GM21423 (cell line): ENCODE data around the gene MAGEB1.

Experiments
- ATAC-seq: cut with Tn5 transposase; IDR thresholded peaks from one replicate; pipeline ENCODE4 v1.9.1; 2021; ENCODE audit warnings: mild to moderate bottlenecking, moderate library complexity; ENCODE audit not compliant: unreplicated experiment

Gene MAGEB1

DNA sequence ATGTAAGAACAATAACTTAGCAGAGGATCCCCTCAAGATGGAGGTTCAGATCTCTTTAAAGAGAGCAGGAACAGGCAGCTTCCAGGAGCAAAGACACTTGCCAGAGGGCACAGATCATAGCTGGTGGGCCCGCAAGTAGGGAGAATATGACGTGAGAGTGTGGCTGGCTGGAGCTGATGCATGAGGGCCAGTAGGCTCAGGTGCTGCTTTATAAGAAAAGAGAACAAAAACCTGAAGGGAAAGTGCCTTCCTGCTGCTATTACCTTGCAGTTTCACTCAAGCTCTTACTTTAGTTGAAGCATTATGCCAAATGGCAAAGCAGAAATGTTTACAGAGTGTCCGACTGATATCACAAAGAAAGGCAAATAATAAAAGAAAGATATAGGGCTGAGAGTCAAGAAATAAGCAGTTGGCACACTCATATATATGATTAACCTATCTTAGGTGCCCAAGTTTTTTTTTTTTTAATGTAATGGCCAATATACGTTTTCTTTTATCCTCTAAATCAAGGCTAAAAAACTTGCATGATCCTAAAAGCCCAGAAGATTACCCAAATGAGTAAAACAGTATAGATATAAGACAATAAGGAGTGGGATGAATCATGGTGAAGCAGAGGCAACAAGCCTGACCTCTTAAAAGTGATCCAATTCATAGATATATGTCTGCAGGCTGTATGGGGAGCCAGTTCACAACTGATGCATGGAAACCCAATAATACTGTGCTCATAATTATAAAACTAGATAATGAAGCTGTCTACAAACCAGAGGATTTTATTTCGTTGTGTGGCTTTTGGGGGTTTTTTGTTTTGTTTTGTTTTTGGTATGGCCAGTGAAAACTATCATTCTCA, 49.7 kb downstream of the MAGEB1 start:
- ATAC-seq, result no peak

DNA sequence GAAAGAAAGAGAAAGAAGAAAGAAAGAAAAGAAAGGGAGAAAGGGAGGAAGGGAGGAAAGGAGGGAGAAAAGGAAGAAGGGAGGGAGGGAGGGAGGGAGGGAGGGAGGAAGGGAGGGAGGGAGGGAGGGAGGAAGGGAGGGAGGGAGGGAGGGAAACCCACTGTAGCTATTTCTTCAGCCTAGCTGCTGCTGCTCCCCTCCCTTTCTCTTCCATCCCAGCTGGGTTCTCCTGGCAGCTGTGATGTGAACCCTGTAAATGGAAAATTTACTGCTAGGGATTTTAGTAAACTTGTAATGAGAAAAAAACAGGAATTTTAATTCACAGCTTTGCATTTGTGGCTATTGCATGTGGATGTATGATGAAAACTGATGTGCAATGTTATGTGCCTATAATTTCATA, 54.3 kb downstream of the MAGEB1 start:
- ATAC-seq, result no peak
